Tibial nerve (tissue), 4 donors: Measurements from ENCODE around the gene DDI1. TPM values are rescaled to one million over a fixed set of nuclear protein-coding genes. Genes with fewer than 3 reads are reported as not detected.

Experiments
- DNase-seq, 2 donors: peaks; one replicate each; pipeline ENCODE4 v3.0.0-alpha.2; 2019; ENCODE audit warnings: low spot score in 2 of 2
- H3K27ac ChIP-seq, 4 donors: fragments of 200-600 bp; sonication (generic) in 3 of 4; one replicate each; pipeline ENCODE4 v1.5.1; 2017 to 2019; ENCODE audit warnings: mild to moderate bottlenecking in 1 of 4
- H3K27me3 ChIP-seq, 2 donors: fragments of 200-600 bp; sonication (generic) in 1 of 2; one replicate each; pipeline versions ENCODE4 v1.5.1 to v1.6.0; 2017 to 2019
- H3K36me3 ChIP-seq, 3 donors: fragments of 200-600 bp; sonication (generic); one replicate each; pipeline ENCODE4 v1.5.1; 2018 to 2019
- H3K4me1 ChIP-seq, 4 donors: fragments of 200-600 bp; sonication (generic) in 3 of 4; one replicate each; pipeline ENCODE4 v1.5.1; 2017 to 2019
- H3K4me3 ChIP-seq, 4 donors: fragments of 200-600 bp; sonication (generic) in 3 of 4; one replicate each; pipeline ENCODE4 v1.5.1; 2017 to 2019; ENCODE audit warnings: mild to moderate bottlenecking in 1 of 4, moderate library complexity in 1 of 4
- H3K9me3 ChIP-seq, 4 donors: fragments of 200-600 bp; sonication (generic) in 3 of 4; one replicate each; pipeline ENCODE4 v1.5.1; 2017 to 2019
- EP300 ChIP-seq, 2 donors: sonication (generic); formaldehyde crosslinking; IDR thresholded peaks; one replicate each; pipeline ENCODE4 v1.6.1; 2017; ENCODE audit warnings: antibody characterized with exemption in 2 of 2, mild to moderate bottlenecking in 1 of 2
- POLR2A ChIP-seq, 2 donors: fragments of 450-650 bp; IDR thresholded peaks; one replicate each; pipeline ENCODE4 v1.6.1; 2017; ENCODE audit warnings: antibody characterized with exemption in 2 of 2, mild to moderate bottlenecking in 2 of 2, moderate library complexity in 2 of 2
- WGBS, 2 donors: methylation state at CpG; one replicate each; pipeline ENCODE4 v1.1.5; 2018; 5-methylcytosine and 5-hydroxymethylcytosine counted together
- total RNA-seq, 4 donors: library from RNA; depleted of rRNA; stranded (reverse); fragments of >200 nt; gene quantifications; one replicate each; pipeline ENCODE4 v1.1.0, GENCODE V29; 2016
- TF ChIP-seq, protein P1 (sequence below), 5 experiments: fragments of 200-600 bp in 3 of 5; fragments of 450-650 bp in 2 of 5; sonication (generic) in 3 of 5; IDR thresholded peaks; one replicate each; pipeline ENCODE4 v1.5.1; 2016 to 2019; ENCODE audit warnings: antibody characterized with exemption in 5 of 5, mild to moderate bottlenecking in 3 of 5, moderate library complexity in 2 of 5

Gene DDI1
- total RNA-seq, result not detected

DNA sequence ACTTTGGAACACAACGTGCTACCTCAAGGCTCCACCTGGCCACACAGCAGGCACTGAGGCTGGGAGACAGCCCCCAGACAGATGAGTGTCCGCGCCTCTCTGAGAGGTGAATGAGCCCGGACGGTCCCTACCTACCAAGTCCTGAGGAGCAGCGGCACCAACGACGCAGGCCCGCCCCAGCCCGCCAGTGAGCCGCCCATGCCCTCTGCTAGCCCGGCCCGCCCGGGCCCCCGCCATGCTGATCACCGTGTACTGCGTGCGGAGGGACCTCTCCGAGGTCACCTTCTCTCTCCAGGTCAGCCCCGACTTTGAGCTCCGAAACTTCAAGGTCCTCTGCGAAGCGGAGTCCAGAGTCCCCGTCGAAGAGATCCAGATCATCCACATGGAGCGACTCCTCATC, at the start of gene DDI1:
Gene DDI1 (plus strand): TSS at position 53 of the 400 bp plus-strand sequence. CDS start 183 bp downstream, at position 236.
- 98% methylated on average over 26 of the region's 26 CpGs for WGBS, 2 donors
- TF ChIP-seq, protein P1, sequence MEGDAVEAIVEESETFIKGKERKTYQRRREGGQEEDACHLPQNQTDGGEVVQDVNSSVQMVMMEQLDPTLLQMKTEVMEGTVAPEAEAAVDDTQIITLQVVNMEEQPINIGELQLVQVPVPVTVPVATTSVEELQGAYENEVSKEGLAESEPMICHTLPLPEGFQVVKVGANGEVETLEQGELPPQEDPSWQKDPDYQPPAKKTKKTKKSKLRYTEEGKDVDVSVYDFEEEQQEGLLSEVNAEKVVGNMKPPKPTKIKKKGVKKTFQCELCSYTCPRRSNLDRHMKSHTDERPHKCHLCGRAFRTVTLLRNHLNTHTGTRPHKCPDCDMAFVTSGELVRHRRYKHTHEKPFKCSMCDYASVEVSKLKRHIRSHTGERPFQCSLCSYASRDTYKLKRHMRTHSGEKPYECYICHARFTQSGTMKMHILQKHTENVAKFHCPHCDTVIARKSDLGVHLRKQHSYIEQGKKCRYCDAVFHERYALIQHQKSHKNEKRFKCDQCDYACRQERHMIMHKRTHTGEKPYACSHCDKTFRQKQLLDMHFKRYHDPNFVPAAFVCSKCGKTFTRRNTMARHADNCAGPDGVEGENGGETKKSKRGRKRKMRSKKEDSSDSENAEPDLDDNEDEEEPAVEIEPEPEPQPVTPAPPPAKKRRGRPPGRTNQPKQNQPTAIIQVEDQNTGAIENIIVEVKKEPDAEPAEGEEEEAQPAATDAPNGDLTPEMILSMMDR (IDR thresholded peaks at IDR 0.05), result no peak
- TF ChIP-seq EP300 (IDR thresholded peaks at IDR 0.05), result no peak
- TF ChIP-seq POLR2A (IDR thresholded peaks at IDR 0.05), result no peak
- no peaks in the 10 kb centered on the region for H3K27me3 ChIP-seq
- DNase-seq, result no peak
- peaks cover 0 to 7% (median 0%) of the 10 kb centered on the region in 4 donors for H3K9me3 ChIP-seq
- peaks cover 0 to 7% (median 0%) of the 10 kb centered on the region in 3 donors for H3K36me3 ChIP-seq
- no peak within 1 kb of the TSS for H3K4me3 ChIP-seq
- H3K27ac ChIP-seq, result no peak within 1 kb of the TSS
- peaks cover 0 to 6% (median 0%) of the 10 kb centered on the region in 4 donors for H3K4me1 ChIP-seq

DNA sequence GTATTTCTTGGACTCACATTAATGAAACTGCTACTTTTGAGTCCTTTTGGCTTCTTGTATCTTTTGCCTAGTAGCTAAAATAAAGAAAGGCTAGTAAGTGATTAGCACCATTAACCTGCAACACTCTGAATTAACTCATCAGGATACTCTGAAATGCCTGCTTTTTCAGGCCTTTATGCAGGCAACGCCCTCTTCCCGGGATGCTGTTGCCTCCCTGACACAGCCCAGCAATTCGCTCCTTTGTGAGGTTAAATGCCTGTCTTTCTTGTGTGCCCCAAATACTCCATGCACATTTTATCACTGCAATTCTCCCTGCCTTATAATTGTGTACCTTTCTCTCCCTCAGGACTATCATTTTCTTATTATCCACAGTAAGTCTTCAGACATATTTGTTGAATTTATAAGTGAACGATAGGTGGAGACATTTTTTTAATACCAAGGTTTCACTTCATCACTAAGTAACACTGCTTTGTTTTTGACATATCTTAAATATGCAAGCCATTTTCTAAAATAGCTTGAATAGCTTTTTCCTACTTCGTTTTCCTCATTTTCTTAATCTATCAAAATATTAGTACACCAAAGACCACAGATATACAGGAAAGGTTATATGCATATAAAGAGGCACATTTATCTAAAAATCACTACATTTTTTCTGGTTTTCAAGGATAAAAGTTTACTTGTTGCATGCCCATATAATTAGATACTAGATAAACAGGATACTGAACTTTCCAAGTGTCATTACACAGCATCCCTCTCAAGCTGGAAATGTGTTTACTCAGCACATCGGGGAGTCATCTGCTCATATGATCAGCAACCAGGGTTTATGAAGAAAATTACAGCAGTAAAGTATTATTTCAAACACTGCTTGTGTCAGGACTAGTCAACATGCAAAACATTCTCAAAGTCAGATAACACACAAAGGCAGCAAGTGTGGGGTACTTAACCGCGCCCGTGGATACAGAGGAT, 48.5 kb upstream of the DDI1 start:
- peaks cover 0 to 10% (median 3%) of the 10 kb centered on the region in 4 donors for H3K9me3 ChIP-seq
- no peak overlapping the region for H3K4me3 ChIP-seq
- no peaks in the 10 kb centered on the region for H3K4me1 ChIP-seq
- H3K27ac ChIP-seq, result no peak overlapping the region
- DNase-seq, result no peak
- TF ChIP-seq POLR2A (IDR thresholded peaks at IDR 0.05) (no peak), EP300 (IDR thresholded peaks at IDR 0.05) (no peak)
- TF ChIP-seq, protein P1 (IDR thresholded peaks at IDR 0.05), result no peak
- WGBS, 2 donors, result 61 to 73% methylated on average over 9 of the region's 9 CpGs
- no peaks in the 10 kb centered on the region for H3K27me3 ChIP-seq
- peaks cover 0 to 4% (median 0%) of the 10 kb centered on the region in 3 donors for H3K36me3 ChIP-seq

DNA sequence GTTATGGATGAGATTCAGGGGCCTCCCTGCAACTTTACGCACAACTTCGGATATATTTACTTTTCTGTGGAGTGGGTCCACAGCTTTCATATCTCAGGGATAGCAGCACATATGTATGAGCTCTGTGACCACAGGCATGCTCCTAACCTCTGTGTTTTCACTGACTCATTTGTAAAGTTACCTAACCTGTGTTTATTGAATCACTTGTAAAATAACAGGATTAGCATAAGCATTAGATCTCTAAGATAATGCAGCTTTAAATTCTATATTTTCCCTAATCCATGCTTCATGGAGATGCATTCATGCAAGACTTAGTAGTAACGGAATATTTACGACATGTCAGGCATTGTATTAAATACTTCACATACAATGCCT, 47.9 kb upstream of the DDI1 start:
- WGBS, 2 donors, result 79% methylated on average over 4 of the region's 4 CpGs
- no peak overlapping the region for H3K27ac ChIP-seq
- TF ChIP-seq POLR2A (IDR thresholded peaks at IDR 0.05), result no peak
- TF ChIP-seq, protein P1 (IDR thresholded peaks at IDR 0.05), result no peak
- TF ChIP-seq EP300 (IDR thresholded peaks at IDR 0.05), result no peak

DNA sequence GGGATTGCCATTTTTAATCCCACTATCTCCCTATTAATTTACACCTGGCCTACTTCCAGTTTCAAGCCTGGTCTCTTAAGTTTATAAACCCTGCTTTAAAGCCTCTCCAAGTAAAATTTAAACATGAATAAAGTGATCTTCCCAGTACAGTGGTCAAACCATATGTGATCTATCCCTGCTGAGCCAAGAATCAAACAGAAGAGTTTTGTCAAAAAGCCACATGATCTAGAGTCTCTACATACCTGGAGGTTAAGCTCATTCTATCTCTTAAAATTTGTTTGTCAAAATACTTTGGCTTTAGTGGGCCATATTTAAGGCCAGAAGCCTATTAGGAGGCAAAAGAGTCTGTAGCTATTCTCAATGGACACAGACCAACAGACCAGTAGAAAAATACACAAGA, 42.9 kb upstream of the DDI1 start:
- H3K36me3 ChIP-seq, result no peaks in the 10 kb centered on the region
- no peaks in the 10 kb centered on the region for H3K4me1 ChIP-seq
- TF ChIP-seq POLR2A (IDR thresholded peaks at IDR 0.05), result no peak
- no peak for TF ChIP-seq EP300 (IDR thresholded peaks at IDR 0.05)
- TF ChIP-seq, protein P1 (IDR thresholded peaks at IDR 0.05), result no peak
- no peaks in the 10 kb centered on the region for H3K9me3 ChIP-seq
- H3K4me3 ChIP-seq, result no peak overlapping the region
- no peaks in the 10 kb centered on the region for H3K27me3 ChIP-seq
- DNase-seq, result no peak
- no peak overlapping the region for H3K27ac ChIP-seq

More for the DNA sequence above, 47.9 kb upstream of the DDI1 start:
- Histone ChIP-seq H3K27me3 (no peaks in the 10 kb centered on the region), H3K4me1 (no peaks in the 10 kb centered on the region), H3K36me3 (peaks cover 0 to 4% (median 0%) of the 10 kb centered on the region in 3 donors), H3K9me3 (peaks cover 0 to 10% (median 0%) of the 10 kb centered on the region in 4 donors), H3K4me3 (no peak overlapping the region)
- DNase-seq, result no peak

DNA sequence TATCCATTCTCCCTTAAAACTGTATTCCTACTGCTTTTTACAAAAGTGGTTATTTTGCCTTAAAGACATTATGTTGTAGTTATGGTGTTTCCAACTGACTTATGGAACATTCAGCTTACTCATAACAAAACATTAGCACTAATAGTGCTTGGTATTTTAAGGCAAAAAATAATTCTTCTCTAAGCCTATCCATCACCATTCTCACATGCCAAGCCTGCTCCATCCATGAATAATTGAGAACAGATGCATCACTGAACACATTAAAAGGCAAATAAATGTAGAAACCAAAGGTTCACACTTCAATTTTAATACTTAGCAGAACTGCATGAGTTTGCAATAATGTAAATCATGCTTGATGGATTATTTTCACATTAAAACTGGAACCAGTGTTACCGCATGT, 42.3 kb upstream of the DDI1 start:
- Histone ChIP-seq H3K9me3 (no peaks in the 10 kb centered on the region), H3K27ac (no peak overlapping the region), H3K27me3 (no peaks in the 10 kb centered on the region), H3K4me1 (no peaks in the 10 kb centered on the region), H3K4me3 (no peak overlapping the region), H3K36me3 (no peaks in the 10 kb centered on the region)
- TF ChIP-seq POLR2A (IDR thresholded peaks at IDR 0.05) (no peak), EP300 (IDR thresholded peaks at IDR 0.05) (no peak)
- TF ChIP-seq, protein P1 (IDR thresholded peaks at IDR 0.05), result no peak
- no peak for DNase-seq
- 79 to 84% methylated on average over 1 of the region's 1 CpG for WGBS, 2 donors
